ENCODE results near the gene PLB1. TPM values are rescaled to one million over a fixed set of nuclear protein-coding genes. Genes with fewer than 3 reads are reported as not detected.
"Not testable (repeated sequence)": the region's sequence is repeated elsewhere in the genome, so short reads cannot be mapped to it uniquely, and the experiment has no call there.

The PLB1 gene
- total and polyA plus RNA-seq, 2 donors (not counting 1 experiment from before 2014, with no cell fraction given), result 0.25 to 0.51 TPM

DNA sequence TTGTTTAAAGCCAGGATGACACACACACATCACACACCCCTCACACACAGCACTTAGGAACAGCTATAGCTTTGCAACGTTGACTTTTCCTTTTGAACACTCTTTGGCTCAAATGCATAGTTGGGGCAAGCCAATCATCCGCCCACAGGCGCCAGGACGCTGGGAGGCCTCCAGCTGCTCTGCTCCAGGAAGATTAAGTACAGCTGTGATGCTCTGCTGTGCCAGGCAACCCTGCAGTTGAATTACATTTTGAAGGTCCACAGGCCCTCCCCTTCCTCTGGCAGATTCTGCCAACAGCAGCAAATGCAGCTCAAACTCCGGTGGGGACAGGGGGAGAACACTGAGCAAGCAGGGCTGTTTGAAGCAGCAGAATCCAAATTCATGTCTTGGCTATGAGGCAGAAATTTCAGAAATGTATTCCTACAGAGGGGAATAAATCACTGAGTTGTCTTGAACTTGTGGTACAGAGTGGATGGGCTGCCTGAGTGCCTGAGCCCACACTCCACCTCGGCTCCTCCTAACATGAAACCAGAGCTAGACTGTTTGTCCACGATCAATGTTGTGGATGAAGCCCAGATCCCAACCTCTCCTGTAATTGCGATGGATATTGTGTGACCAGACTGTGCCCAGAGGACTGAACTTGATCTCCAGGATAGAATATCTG, 169.3 kb downstream of the PLB1 start:
- Histone ChIP-seq H3K79me2 (ENCODE audit: control insufficient read depth, insufficient read depth, low read length) (no peaks in the 10 kb centered on the region), H2AFZ (ENCODE audit: insufficient read depth, low read depth, low read length, poor library complexity, severe bottlenecking) (no peak overlapping the region)
- H3K4me1 Mint-ChIP-seq, result no peaks in the 10 kb centered on the region

GRCh38 chr2:28665811-28666377, 170.0 kb downstream of the PLB1 start:
- POLR2A ChIA-PET; H3K36me3 ChIP-seq (replicated peaks in 1 of 2; ENCODE audit: control extremely low read depth in 1 of 2, control insufficient read depth in 1 of 2, extremely low read depth in 1 of 2, insufficient read depth in 2 of 2, low read length in 1 of 2); H3K4me1 Mint-ChIP-seq; DNase-seq; H3K27me3 ChIP-seq (replicated peaks in 1 of 4; ENCODE audit: control extremely low read depth in 1 of 4, control insufficient read depth in 3 of 4, insufficient read depth in 4 of 4, low read length in 3 of 4); H3K9me3 Mint-ChIP-seq (ENCODE audit: insufficient read depth); H3K79me2 ChIP-seq (ENCODE audit: control insufficient read depth, insufficient read depth, low read length); H3K27me3 Mint-ChIP-seq; H3K27ac Mint-ChIP-seq; CTCF ChIA-PET; H2AFZ ChIP-seq (ENCODE audit: insufficient read depth, low read depth, low read length, poor library complexity, severe bottlenecking); H3K9me3 ChIP-seq (ENCODE audit: control extremely low read depth in 1 of 3, control insufficient read depth in 2 of 3, insufficient read depth in 1 of 3, low read length in 2 of 3); H3K4me1 ChIP-seq (ENCODE audit: control insufficient read depth in 2 of 2, insufficient read depth in 2 of 2, low read length in 2 of 2); ATAC-seq (ENCODE audit: low read depth); H3K4me3 ChIP-seq (ENCODE audit: control extremely low read depth in 1 of 5, extremely low read depth in 1 of 5, insufficient read depth in 1 of 5, low read depth in 2 of 5, low read length in 4 of 5); H3K9ac ChIP-seq (ENCODE audit: low read length); H3K4me2 ChIP-seq (replicated peaks; ENCODE audit: low read depth, low read length, poor library complexity, severe bottlenecking); H3K27ac ChIP-seq (ENCODE audit: low read length in 2 of 2); intact Hi-C loops (cut with micrococcal nuclease); H3K4me3 Mint-ChIP-seq; H4K20me1 ChIP-seq (ENCODE audit: control insufficient read depth, insufficient read depth, low read length, poor library complexity, severe bottlenecking): not testable (repeated sequence)
- WGBS (ENCODE audit: insufficient coverage), result no CpG with 5 or more reads among the region's 4 CpGs

More for the DNA sequence above, 169.3 kb downstream of the PLB1 start:
- H3K4me1 ChIP-seq (ENCODE audit: control insufficient read depth in 2 of 2, insufficient read depth in 2 of 2, low read length in 2 of 2), result no peaks in the 10 kb centered on the region
- H3K9me3 ChIP-seq (ENCODE audit: control extremely low read depth in 1 of 3, control insufficient read depth in 2 of 3, insufficient read depth in 1 of 3, low read length in 2 of 3), result peaks cover 0 to 3% (median 0%) of the 10 kb centered on the region in 3 donors
- no peak overlapping the region for H3K27ac ChIP-seq (ENCODE audit: low read length in 2 of 2)
- H4K20me1 ChIP-seq (ENCODE audit: control insufficient read depth, insufficient read depth, low read length, poor library complexity, severe bottlenecking), result no peaks in the 10 kb centered on the region
- Mint-ChIP-seq H3K27ac (no peak overlapping the region), H3K27me3 (no peaks in the 10 kb centered on the region), H3K4me3 (no peak overlapping the region), H3K9me3 (ENCODE audit: insufficient read depth) (no peaks in the 10 kb centered on the region)
- no peak overlapping the region for H3K9ac ChIP-seq (ENCODE audit: low read length)
- H3K27me3 ChIP-seq (replicated peaks in 1 of 4; ENCODE audit: control extremely low read depth in 1 of 4, control insufficient read depth in 3 of 4, insufficient read depth in 4 of 4, low read length in 3 of 4), result no peaks in the 10 kb centered on the region
- H3K4me3 ChIP-seq (ENCODE audit: control extremely low read depth in 1 of 5, extremely low read depth in 1 of 5, insufficient read depth in 1 of 5, low read depth in 2 of 5, low read length in 4 of 5), result no peak overlapping the region
- TF ChIP-seq, protein P1, sequence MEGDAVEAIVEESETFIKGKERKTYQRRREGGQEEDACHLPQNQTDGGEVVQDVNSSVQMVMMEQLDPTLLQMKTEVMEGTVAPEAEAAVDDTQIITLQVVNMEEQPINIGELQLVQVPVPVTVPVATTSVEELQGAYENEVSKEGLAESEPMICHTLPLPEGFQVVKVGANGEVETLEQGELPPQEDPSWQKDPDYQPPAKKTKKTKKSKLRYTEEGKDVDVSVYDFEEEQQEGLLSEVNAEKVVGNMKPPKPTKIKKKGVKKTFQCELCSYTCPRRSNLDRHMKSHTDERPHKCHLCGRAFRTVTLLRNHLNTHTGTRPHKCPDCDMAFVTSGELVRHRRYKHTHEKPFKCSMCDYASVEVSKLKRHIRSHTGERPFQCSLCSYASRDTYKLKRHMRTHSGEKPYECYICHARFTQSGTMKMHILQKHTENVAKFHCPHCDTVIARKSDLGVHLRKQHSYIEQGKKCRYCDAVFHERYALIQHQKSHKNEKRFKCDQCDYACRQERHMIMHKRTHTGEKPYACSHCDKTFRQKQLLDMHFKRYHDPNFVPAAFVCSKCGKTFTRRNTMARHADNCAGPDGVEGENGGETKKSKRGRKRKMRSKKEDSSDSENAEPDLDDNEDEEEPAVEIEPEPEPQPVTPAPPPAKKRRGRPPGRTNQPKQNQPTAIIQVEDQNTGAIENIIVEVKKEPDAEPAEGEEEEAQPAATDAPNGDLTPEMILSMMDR (IDR thresholded peaks at IDR 0.05), result no peak
- no peak for TF ChIP-seq EZH2 (IDR thresholded peaks at IDR 0.05; ENCODE audit: borderline replicate concordance, insufficient read depth, low read depth, low read length, poor library complexity, severe bottlenecking)
- no peaks in the 10 kb centered on the region for H3K36me3 ChIP-seq (replicated peaks in 1 of 2; ENCODE audit: control extremely low read depth in 1 of 2, control insufficient read depth in 1 of 2, extremely low read depth in 1 of 2, insufficient read depth in 2 of 2, low read length in 1 of 2)
- POLR2A ChIA-PET, result no interaction called here
- no peak for DNase-seq
- CTCF ChIA-PET, result interaction anchor here (1.3 kb wide), 1 partner anchor 71 kb away, joined by 6 read pairs; no protein-coding TSS in a partner anchor
- no peak overlapping the region for H3K4me2 ChIP-seq (replicated peaks; ENCODE audit: low read depth, low read length, poor library complexity, severe bottlenecking)
- WGBS (ENCODE audit: insufficient coverage), result 72% methylated on average over 7 of the region's 8 CpGs
- intact Hi-C loops (cut with micrococcal nuclease), result no loop called here
- no peak for ATAC-seq (ENCODE audit: low read depth)
